ENCODE results near the gene REEP1. TPM values are rescaled to one million over a fixed set of nuclear protein-coding genes. Genes with fewer than 3 reads are reported as not detected.

REEP1 gene
- total RNA-seq, 1 donor from 2014 or later, result not detected

DNA sequence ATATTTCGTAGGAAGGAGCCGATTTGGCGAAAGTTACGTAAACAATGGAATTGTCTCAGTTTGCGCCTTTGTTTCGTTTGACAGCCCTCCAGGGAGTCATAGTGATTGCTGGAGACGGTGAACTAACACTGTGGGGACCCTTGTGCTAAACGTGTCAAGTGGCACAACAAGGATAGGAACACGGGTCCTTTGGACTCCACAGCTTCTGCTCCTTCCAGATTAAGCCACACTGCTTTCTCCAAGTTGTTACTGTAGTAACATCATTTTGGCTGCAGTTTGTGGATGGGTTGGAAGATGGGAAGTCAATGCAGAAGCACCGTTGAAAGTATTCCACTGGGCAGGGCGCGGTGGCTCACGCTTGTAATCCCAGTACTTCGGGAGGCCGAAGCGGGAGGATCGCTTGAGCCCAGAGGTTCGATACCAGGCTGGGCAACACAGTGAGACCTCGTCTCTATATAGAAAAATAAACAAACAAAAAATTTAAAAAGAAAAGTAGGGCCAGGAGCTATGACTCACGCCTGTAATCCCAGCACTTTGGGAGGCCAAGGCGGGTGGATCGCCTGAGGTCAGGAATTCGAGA is 141.5 kb downstream of the REEP1 start:
- Mint-ChIP-seq H3K27ac (peak overlapping the region; percentile 90), H3K27me3 (no peaks in the 10 kb centered on the region)
- no peak for DNase-seq

DNA sequence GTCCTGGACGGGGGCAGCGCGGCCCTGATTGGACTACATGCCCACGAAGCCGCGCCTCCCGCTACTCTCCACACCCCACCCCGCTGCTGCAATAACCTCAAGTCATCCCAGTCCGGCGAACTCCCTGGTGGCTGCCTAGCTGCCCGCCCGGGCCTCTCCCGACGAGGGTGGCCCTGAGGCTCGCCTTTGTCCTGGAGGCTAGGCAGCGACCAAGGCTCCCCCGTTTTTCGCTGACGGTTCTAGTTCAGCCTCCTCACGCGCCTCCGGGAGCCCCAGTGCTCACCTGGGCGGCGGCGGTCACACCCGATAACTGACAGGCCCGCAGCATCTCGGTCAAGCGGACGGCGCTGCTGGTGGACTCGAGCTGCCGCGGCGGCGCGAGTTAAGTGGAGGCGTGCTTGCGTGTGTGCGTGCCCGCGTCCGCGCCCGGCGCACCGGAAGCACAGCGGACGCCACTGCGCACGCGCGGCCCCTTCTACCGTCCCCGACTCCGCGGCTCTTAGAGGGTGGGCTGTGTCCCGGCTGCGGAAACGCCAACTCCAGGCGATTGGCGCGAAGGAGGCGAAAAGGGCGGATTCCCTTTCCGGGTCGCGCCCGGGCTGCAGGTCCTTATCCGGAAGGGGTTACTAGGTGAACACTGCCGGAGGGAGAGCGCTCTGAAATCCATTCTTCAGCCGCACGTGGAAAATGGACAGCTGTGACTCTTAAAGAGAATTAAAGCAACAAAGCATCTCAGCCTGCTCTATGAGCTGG is 142.2 kb downstream of the REEP1 start, which contains the start of gene IMMT:
Gene IMMT (minus strand): TSS at position 408 of the 753 bp plus-strand sequence. CDS start 80 bp downstream, at position 328.
- peaks cover 24% of the 10 kb centered on the region for H3K36me3 Mint-ChIP-seq (ENCODE audit: low read depth)
- peak; percentile 86 for DNase-seq
- H3K27ac Mint-ChIP-seq, result peak within 1 kb of the TSS; percentile 90
- intact Hi-C loops (cut with micrococcal nuclease), result loop anchor here (1.0 to 10.0 kb wide), 9 partner anchors 44 to 868 kb away; partner anchors contain the start of genes C2orf68, CAPG, PTCD3 and SH2D6
- peak; percentile 91 for ATAC-seq (ENCODE audit: low read depth)
- H3K9me3 Mint-ChIP-seq, result no peaks in the 10 kb centered on the region
- H3K4me1 Mint-ChIP-seq, result peaks cover 59% of the 10 kb centered on the region
- no peaks in the 10 kb centered on the region for H3K27me3 Mint-ChIP-seq
- peak within 1 kb of the TSS; percentile 91 for H3K4me3 Mint-ChIP-seq
- TF ChIP-seq, protein P1, sequence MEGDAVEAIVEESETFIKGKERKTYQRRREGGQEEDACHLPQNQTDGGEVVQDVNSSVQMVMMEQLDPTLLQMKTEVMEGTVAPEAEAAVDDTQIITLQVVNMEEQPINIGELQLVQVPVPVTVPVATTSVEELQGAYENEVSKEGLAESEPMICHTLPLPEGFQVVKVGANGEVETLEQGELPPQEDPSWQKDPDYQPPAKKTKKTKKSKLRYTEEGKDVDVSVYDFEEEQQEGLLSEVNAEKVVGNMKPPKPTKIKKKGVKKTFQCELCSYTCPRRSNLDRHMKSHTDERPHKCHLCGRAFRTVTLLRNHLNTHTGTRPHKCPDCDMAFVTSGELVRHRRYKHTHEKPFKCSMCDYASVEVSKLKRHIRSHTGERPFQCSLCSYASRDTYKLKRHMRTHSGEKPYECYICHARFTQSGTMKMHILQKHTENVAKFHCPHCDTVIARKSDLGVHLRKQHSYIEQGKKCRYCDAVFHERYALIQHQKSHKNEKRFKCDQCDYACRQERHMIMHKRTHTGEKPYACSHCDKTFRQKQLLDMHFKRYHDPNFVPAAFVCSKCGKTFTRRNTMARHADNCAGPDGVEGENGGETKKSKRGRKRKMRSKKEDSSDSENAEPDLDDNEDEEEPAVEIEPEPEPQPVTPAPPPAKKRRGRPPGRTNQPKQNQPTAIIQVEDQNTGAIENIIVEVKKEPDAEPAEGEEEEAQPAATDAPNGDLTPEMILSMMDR (IDR thresholded peaks at IDR 0.05), result no peak
- POLR2A ChIA-PET, result interaction anchor here (0.7 to 3.5 kb wide), 16 partner anchors 9 to 868 kb away, joined by 3 to 38 read pairs (median 6); partner anchors contain the start of genes KDM3A, POLR1A, PTCD3 and ST3GAL5
- CTCF ChIA-PET, result interaction anchor here (0.8 kb wide), 1 partner anchor 26 kb away, joined by 3 read pairs; no protein-coding TSS in a partner anchor

More for the DNA sequence above, 141.5 kb downstream of the REEP1 start:
- TF ChIP-seq, protein P1 (IDR thresholded peaks at IDR 0.05), result no peak
- peaks cover 18% of the 10 kb centered on the region for H3K36me3 Mint-ChIP-seq (ENCODE audit: low read depth)
- POLR2A ChIA-PET, result interaction anchor here (0.6 to 3.5 kb wide), 15 partner anchors 8 to 869 kb away, joined by 3 to 38 read pairs (median 6); partner anchors contain the start of genes KDM3A, POLR1A, PTCD3 and ST3GAL5
- H3K9me3 Mint-ChIP-seq, result no peaks in the 10 kb centered on the region
- peaks cover 56% of the 10 kb centered on the region for H3K4me1 Mint-ChIP-seq
- no peak for ATAC-seq (ENCODE audit: low read depth)
- intact Hi-C loops (cut with micrococcal nuclease), result loop anchor here (1.0 to 10.0 kb wide), 9 partner anchors 43 to 869 kb away; partner anchors contain the start of genes C2orf68, CAPG, PTCD3 and SH2D6
- H3K4me3 Mint-ChIP-seq, result peak overlapping the region; percentile 91
- CTCF ChIA-PET, result interaction anchor here (0.8 kb wide), 1 partner anchor 25 kb away, joined by 3 read pairs; no protein-coding TSS in a partner anchor

DNA sequence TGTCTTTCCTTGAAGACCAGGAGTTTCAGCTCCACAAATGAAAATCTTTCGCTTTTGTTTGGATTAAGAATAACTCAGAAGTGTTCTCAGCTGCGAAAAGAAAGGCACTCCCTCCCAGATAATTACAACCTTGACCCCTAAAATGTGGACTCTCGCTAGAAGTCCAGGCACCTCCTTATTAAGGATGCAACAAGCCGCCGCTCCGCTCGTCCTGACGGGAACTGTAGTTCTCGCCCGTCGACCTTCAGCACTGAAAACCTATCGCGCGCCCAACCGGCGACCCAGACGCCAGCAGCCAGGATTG is 142.7 kb downstream of the REEP1 start:
- TF ChIP-seq, protein P1 (IDR thresholded peaks at IDR 0.05), result no peak
- Mint-ChIP-seq H3K36me3 (ENCODE audit: low read depth) (peaks cover 29% of the 10 kb centered on the region), H3K4me3 (peak overlapping the region; percentile 91), H3K4me1 (peaks cover 58% of the 10 kb centered on the region), H3K27ac (peak overlapping the region; percentile 90), H3K9me3 (no peaks in the 10 kb centered on the region), H3K27me3 (no peaks in the 10 kb centered on the region)
- intact Hi-C loops (cut with micrococcal nuclease), result loop anchor here (1.0 to 10.0 kb wide), 10 partner anchors 9 to 867 kb away; partner anchors contain the start of genes C2orf68, CAPG, PTCD3 and SH2D6
- DNase-seq (no peak), ATAC-seq (ENCODE audit: low read depth) (no peak)
- ChIA-PET CTCF (interaction anchor here (1.0 kb wide), 1 partner anchor 13 kb away, joined by 3 read pairs; no protein-coding TSS in a partner anchor), POLR2A (interaction anchor here (0.7 to 3.5 kb wide), 13 partner anchors 9 to 757 kb away, joined by 3 to 38 read pairs (median 7); partner anchors contain the start of genes KDM3A, POLR1A and PTCD3)

DNA sequence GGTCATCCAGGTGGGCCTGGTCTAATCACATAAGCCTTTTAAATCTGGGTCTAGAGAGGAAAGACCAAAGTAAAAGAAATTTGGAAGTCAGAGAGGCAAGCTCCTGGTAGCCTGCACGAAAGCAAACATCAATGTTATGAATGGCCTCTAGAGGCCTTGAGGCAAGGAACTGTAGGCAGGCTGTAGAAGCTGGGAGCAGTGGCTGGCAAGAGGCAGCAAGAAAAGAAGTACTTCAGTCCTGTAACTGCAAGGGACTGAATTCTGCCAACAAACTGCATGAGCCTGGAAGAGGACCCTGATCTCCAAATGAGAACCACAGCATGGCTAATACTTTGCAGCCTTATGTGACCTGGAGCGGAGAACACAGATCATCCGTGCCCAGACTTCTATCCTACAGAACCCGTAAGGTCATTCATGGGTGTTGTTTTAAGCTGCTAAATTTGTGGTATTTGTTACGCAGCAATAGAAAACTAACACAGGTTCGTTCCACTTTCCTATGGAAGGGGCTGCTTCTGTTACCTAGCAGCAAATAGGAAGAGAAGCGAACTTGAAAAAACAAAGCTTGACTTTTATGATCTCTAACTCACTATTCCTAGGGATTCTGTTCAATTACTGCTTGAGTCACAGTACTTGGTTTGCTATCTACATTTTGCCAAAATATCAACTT is 143.4 kb downstream of the REEP1 start:
- Mint-ChIP-seq H3K4me3 (peak overlapping the region; percentile 91), H3K27ac (peak overlapping the region; percentile 90), H3K27me3 (no peaks in the 10 kb centered on the region), H3K4me1 (peaks cover 56% of the 10 kb centered on the region), H3K36me3 (ENCODE audit: low read depth) (peaks cover 28% of the 10 kb centered on the region), H3K9me3 (no peaks in the 10 kb centered on the region)
- DNase-seq, result no peak
- POLR2A ChIA-PET, result interaction anchor here (0.6 to 3.5 kb wide), 6 partner anchors 9 to 838 kb away, joined by 3 to 38 read pairs (median 10); partner anchors contain the start of genes KDM3A, POLR1A and PTCD3
- no peak for ATAC-seq (ENCODE audit: low read depth)
- CTCF ChIA-PET, result interaction anchor here (1.0 kb wide), 1 partner anchor 13 kb away, joined by 3 read pairs; no protein-coding TSS in a partner anchor
- intact Hi-C loops (cut with micrococcal nuclease), result loop anchor here (1.0 to 10.0 kb wide), 5 partner anchors 9 to 779 kb away; partner anchors contain the start of genes CAPG and SH2D6
- TF ChIP-seq, protein P1 (IDR thresholded peaks at IDR 0.05), result no peak
